HL-60 (cell line): ENCODE data around the gene GGT7.

Experiments used
- CTCF ChIP-seq: IDR thresholded peaks from one replicate; pipeline ENCODE4 v1.5.1; 2011; ENCODE audit warnings: low read length, control low read depth, inconsistent platforms; ENCODE audit not compliant: insufficient read depth
- GABPA ChIP-seq: IDR thresholded peaks from 2 replicates; pipeline ENCODE4 v1.6.1; 2012; ENCODE audit warnings: low read depth
- REST ChIP-seq: IDR thresholded peaks from 2 replicates; pipeline ENCODE4 v1.6.1; 2012; ENCODE audit warnings: low read depth; ENCODE audit not compliant: insufficient replicate concordance

GRCh38 chr20:34921436-34921835 lies 48.8 kb upstream of the GGT7 start:
- TF ChIP-seq CTCF = no peak
- TF ChIP-seq GABPA = no peak
- no peak for TF ChIP-seq REST
